Stimulated activated CD4-positive, alpha-beta T cell treated with anti-CD3 and anti-CD28 coated beads, Interleukin-15, amount 100 ng/mL, for 24 hours (primary cell): ENCODE measurements around the gene OTOF.

Source experiments
- DNase-seq: peaks from one replicate; pipeline ENCODE4 v3.0.0-alpha.2; 2020

OTOF gene

DNA sequence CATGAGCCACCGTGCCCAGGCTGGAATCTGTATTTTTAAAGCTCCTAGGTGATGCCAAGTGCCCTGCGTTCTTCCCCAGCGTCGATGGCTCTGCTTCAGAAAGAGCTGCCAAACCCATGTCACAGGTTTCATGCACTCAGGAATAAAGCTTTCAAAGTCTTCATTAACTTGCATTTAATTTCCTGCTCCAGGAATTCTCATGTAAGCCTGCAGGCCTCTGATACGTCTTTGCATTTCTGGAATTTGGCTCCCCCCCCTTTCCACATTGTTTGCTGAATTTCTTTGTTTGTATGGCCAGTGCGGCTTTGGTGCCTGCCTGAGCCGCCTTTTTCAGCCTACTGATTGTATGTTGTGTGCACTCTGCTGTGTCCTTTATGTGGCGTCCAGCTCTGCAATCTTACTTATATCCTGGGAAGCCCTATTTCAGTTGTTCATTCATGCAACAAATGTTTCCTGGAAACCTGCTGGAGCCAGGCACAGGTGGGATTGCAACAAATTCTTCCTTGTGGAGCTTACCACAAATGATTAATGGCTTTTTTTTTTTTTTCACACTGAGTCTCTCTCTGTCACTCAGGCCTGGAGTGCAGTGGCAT, 17.9 kb upstream of the OTOF start:
- DNase-seq: no peak

- no peak for DNase-seq
Measured at GRCh38 chr2:26494891-26495290, 17.0 kb upstream of the OTOF start.

GRCh38 chr2:26494199-26494598, 16.3 kb upstream of the OTOF start:
- DNase-seq: no peak

DNA sequence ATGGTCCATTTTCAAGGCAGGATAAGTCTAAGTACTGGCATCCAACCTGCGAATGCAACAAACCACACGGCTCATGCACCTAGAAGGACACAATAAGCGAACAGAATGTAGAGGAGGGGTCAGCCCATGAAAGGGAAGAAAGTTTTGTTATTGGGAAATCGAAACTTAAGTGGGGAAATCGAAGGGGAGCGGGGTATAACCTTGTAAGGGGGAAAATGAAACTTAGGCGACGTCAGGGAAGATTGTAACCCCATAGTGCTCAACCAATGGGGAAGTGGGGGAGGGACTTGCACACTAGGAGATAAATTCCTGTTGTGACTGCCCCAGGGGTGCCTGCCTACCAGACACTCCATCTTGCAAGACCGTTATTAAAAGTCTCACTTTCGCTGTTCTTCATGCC, 15.6 kb upstream of the OTOF start:
- DNase-seq: no peak

DNA sequence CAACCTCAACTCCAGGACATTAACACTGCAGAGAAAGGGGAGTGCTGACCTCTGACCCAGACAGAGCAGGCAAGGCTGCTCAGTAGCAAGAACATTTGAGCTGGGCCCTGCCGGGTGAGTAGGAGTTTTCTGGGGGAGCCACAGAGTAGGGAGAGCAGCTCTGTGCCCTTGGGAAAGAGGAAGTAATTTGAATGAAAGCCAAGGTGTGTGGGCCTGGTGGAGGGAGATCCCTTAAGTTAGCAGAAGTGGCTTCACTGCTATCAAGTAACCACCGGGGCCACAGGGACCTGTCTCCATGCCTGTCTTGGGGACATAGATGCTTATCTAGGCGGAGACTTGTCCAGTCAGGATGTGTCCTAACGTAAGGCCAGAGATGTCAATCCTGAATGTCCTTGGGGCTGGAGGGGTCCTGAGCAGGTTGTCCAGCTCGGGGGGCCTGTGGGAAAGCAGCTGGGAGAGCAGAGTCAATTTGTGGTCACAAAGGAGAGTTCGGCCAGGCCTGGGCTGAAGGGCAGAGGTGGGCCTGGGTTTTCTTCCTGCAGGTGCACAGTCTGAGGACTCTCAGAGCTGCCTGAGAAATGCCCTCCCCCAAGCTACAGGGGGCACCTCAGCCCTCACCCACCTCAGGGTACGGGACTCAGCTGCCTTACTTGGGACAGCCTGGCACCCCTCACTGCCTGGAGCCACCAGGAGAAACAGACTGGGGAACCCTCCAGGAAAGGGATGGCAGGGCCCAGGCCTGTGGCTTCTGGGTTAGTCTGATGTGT, 15.0 kb upstream of the OTOF start:
- no peak for DNase-seq

DNA sequence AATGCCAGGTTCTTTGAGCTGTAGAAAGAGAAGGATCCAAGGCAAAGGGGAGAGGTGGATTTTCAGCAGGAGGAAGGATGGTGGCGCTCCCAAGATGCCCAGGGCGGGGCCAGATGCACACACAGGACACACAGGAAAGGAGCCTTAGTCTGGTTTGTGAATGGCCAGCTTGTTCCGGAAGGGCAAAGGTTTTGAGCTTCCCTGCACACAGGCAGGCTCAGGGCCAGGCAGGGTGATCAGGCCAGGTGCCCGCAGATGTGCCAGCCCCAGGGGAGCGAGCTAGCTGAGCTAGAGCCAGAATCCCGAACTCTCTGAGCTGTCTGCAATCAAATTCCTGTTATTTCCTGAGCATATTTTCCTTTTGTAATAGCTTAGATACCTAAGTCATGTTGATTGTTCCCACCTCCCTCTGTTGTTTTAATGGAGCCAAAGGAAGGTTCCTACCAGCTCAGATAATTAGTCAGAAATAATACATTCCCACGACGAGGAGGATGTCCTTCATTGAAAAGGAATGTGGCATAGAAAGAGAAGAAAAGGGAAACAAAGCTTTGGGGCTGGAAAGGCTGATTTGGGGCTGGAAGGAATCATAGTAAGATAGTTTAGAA, 13.7 kb upstream of the OTOF start:
- no peak for DNase-seq

DNA sequence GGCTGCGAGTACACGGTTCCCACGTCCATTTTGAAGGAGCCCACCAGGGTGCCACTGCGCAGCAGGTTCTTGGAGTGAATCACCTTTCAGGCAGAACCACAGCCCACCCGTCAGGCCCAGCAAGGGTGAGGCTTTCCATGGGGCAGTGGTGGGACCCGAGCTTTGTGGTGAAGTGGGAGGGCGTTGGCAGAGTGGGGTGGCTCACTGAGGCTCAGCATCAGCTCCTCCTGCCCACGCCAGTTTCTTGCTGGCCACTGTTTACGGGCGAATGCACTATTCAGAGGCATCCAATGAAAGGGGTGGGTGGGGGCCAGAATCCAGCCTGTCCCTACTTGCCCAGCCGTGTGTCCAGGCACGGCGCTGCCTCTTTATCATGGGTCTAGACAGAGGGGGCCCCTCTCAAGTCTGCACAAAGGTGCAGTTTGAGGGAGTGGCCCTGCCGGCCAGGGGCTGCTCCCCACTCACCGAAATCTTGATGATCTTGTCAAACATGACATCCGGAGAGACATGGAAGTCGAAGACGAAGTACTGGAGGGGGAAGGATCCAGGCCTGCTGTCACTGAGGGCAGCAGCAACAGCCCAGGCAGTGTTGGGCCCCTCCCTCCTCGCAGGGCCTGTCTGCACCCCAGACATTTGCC, 11.4 kb upstream of the OTOF start:
- no peak for DNase-seq

DNA sequence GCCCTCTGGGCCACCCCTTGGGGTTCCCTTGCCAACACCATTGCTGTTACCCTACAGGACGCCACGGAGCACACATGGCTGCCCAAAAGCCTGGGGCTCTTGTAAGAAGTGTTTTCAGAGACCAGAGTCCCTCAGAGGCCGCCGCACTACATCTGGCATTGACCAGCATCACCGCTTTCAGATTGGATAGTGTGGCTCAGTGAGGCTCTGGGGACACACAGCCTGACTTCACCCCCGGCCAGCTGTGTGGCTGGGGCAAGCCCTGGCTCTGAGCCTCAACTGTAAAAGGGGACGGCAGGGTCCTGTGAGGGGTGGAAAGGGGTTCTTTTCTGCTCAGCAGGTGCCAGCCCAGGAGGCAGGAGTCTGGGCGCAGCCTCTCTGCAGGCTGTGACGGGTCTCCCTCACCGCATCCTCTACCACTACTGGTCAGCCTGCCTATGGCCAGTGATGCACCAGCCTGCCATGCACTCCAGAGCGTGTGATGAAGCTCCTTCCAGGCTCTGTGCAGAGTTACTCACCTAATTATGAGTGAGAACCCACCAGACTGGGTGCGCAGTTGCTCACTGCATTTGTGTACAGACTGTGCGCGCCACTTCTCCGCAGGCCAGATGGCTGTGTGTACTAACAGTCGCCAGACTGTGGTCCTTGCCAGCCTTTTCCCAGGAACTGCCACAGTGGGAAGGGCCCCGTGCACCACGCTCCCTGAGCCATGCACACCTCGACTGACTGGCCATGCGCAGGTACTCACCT, 10.7 kb upstream of the OTOF start:
- no peak for DNase-seq

- no peak for DNase-seq
Measured at GRCh38 chr2:26487192-26487591, 9.3 kb upstream of the OTOF start.

DNA sequence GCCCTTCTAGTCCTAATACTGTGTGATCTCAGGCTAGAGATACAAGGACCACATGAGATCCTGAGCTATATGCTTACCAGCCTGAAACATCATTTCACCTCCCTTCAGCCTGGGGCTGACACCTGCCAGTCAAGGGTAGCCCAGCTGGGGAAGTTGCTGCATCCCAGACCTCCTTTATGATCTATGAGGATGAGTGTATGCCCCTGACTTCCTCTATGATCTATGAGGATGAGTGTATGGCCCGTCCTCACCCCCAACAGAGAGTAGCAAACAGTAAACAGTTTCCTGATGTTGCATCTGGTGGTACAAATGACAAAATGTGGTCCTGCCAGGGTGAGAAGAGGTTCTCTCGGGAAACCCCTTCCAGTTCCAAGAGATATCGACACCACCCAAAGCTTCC, 8.9 kb upstream of the OTOF start:
- no peak for DNase-seq

DNA sequence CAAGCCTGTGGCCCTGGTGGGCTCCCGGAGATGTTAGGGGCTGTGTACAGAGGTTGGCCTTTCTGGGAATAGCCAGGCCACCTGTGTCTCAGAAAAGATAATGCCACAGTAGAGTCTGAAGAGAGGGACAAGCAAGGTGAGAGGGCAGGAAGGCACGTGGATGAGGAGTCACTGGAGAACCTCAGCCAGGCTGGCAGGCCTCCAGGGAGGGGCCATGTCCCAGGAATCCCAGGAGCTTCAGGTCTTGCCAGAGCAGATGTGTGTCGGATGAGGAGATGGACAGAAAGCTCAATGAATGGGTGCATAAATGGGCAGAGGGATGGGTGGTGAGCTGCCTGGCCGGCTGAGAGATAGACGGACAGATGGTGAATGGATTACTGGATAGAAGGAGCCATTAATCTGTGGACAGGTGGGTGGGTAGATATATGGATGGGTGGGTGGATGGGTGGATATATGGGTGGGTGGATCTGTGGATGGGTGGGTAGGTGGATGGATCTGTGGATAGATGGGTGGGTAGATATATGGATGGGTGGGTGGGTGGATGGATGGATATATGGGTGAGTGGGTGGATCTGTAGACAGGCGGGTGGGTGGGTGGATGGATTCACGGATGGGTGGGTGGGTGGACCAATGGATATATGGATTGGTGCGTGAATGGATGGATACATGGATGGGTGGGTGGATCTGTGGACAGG, 7.9 kb upstream of the OTOF start:
- no peak for DNase-seq

GRCh38 chr2:26485099-26485498, 7.2 kb upstream of the OTOF start:
- no peak for DNase-seq

- no peak for DNase-seq
Measured at GRCh38 chr2:26484579-26484978, 6.7 kb upstream of the OTOF start.

- no peak for DNase-seq
Measured at GRCh38 chr2:26483957-26484565, 6.1 kb upstream of the OTOF start.

GRCh38 chr2:26483516-26483915, 5.6 kb upstream of the OTOF start:
- no peak for DNase-seq

DNA sequence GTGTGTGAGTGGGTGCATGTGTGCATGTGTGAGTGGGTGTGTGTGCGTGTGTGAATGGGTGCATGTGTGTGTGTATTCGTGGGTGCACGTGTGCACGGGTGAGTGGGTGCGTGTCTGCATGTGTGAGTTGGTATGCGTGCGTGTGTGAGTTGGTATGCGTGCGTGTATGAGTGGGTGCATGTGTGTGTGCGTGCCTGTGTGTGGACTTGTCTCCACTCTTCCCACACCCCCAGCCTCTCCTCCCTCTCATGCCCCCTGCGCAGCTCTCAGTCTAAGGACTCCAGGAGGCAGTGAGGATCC, 5.1 kb upstream of the OTOF start:
- no peak for DNase-seq

GRCh38 chr2:26482211-26483026, 4.5 kb upstream of the OTOF start:
- no peak for DNase-seq

GRCh38 chr2:26481706-26482105, 3.8 kb upstream of the OTOF start:
- DNase-seq: no peak

DNA sequence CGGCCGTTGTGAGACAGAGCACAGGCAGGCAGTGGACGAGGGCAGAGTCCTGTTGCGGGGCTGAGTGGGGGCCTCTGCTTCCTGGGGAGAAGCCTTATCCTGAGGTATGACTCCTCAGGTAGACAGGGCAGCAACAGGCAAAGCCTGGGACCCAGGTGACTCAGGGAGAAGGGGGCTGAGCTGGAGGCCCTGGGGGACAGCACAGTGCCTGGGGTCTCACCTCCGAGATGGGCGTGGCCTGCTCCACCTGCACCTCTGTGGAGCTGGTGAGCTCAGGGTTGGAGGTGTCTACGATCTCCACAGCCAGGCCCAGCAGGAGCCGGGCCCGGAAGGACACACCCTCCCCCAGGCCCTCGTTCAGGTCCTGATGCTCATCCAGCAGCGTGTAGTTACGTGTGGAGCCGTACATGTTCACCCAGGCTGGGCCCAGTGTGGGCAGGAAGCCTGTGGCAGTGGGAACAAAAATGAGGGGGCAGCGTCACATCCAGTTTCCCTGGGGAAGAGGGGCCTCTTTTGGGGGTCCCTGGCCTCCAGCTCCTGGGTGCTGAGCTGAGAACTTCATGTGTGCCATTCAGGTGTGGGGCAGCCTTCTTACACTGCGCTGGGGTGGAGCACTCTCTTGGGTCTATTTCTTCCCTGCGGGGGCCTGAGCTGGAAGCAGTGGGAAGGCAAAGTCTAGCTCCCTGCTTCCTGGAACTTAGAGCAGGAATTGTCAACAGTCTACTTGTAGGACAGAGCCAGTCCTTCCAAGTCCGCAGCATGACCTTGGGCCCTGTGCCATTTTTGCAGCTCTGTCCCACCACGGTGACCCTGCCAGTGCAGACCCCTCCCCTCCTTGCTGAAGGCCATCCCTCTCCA, 2.9 kb upstream of the OTOF start:
- DNase-seq: no peak

- DNase-seq: no peak
Measured at GRCh38 chr2:26479789-26480565, 2.1 kb upstream of the OTOF start.
